ENCODE results near the gene DPYD.
"Not testable (repeated sequence)": the region's sequence is repeated elsewhere in the genome, so short reads cannot be mapped to it uniquely, and the experiment has no call there.

The DPYD gene

DNA sequence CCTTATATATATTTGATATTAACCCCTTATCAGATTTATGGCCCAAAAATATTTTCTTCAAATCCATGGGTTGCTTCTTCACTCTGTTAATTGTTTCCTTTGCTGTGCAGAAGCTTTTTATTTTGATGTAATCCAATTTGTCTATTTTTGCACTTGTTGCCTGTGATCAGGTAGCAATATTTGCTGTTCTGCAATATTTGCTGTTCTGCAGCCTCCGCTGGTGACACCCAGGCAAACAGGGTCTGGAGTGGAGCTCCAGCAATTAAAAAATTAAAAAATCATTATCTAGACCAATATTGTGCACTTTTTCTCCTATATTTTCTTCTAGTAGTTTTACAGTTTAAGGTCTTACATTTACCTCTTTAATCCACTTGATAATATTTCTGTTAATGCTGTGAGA lies 564.5 kb downstream of the DPYD start:
- Histone ChIP-seq H3K9me3 (ENCODE audit: control insufficient read depth, low read length) (no peaks in the 10 kb centered on the region), H3K4me1 (ENCODE audit: control insufficient read depth, insufficient read depth, low read length, poor library complexity, severe bottlenecking) (no peaks in the 10 kb centered on the region)
- no peak for DNase-seq

DNA sequence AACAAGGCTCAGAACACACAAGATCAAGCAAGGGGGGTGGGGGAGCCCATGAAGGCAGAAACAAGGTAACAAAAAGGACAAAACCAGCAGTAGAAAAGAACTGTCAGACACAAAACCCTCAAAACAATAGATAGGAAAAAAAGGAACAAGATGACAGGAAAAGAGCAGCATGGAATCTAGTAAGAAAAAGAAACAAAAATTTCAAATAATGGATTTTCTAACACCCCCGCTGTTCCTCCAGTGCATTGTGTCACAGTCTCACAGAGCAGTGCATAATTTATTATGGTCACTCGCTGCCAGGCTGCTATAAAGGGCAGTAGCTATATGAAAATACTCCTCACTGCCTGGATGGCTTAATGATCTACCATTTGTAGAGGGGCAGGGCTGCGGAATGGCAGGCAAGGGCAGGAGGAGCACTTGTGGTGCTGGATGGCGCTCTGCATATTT lies 567.9 kb downstream of the DPYD start:
- no peak overlapping the region for H3K4me3 ChIP-seq (ENCODE audit: insufficient read depth, low read depth, low read length, poor library complexity, severe bottlenecking)
- H3K9me3 ChIP-seq (ENCODE audit: control insufficient read depth, low read length) = no peaks in the 10 kb centered on the region
- H3K27me3 ChIP-seq (replicated peaks; ENCODE audit: control insufficient read depth, insufficient read depth, low read length, poor library complexity, severe bottlenecking) = no peaks in the 10 kb centered on the region
- H3K36me3 ChIP-seq (ENCODE audit: control insufficient read depth, insufficient read depth, low read length) = no peaks in the 10 kb centered on the region
- H3K4me1 ChIP-seq (ENCODE audit: control insufficient read depth, insufficient read depth, low read length, poor library complexity, severe bottlenecking) = no peaks in the 10 kb centered on the region
- no peak for DNase-seq
- H3K27ac ChIP-seq (ENCODE audit: insufficient read depth, low read length, poor library complexity, severe bottlenecking) = no peak overlapping the region

More for the DNA sequence above, 564.5 kb downstream of the DPYD start:
- H3K4me3 ChIP-seq (ENCODE audit: insufficient read depth, low read depth, low read length, poor library complexity, severe bottlenecking) = no peak overlapping the region
- H3K27me3 ChIP-seq (replicated peaks; ENCODE audit: control insufficient read depth, insufficient read depth, low read length, poor library complexity, severe bottlenecking) = no peaks in the 10 kb centered on the region
- no peak overlapping the region for H3K27ac ChIP-seq (ENCODE audit: insufficient read depth, low read length, poor library complexity, severe bottlenecking)
- H3K36me3 ChIP-seq (ENCODE audit: control insufficient read depth, insufficient read depth, low read length) = no peaks in the 10 kb centered on the region

DNA sequence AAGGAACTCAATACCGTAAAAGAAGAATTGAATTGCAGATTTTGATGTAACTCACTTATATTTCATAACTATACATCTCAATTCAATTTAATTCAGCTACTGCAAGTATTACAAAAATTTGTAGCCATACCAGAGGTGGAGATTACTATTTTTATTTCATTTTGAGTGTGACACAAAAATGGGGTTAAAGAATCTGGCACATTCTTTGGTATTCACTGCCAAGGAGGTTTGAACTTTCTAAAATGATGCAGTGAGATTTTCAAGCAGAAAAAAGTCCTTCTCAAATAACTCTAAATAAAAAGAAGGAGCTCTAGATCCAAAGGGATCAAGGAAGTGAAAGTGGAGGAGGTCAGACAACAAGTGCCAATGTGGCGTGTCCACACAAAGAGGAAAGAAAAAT lies 569.0 kb downstream of the DPYD start:
- no peak for DNase-seq
- Histone ChIP-seq H3K27ac (ENCODE audit: insufficient read depth, low read length, poor library complexity, severe bottlenecking) (no peak overlapping the region), H3K27me3 (replicated peaks; ENCODE audit: control insufficient read depth, insufficient read depth, low read length, poor library complexity, severe bottlenecking) (no peaks in the 10 kb centered on the region)

DNA sequence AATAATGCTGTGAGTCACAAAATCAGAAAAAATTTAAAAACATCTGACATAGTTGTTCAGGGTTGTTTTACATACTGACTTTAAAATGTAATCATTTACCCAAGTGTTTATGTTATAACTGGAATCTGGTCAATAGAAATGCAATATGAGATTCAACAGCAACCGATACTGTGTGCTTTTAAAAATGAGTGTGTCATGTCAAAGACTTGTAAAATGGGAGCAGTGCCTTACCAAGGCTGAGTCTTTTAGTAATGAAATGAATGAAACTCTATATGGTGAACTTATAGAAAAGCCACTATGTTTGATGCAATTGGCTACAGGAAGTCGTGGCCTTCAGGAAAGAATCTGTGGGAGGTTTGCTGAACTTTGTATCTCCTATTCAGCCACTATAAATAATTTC lies 570.2 kb downstream of the DPYD start:
- Histone ChIP-seq H3K4me1 (ENCODE audit: control insufficient read depth, insufficient read depth, low read length, poor library complexity, severe bottlenecking) (no peaks in the 10 kb centered on the region), H3K36me3 (ENCODE audit: control insufficient read depth, insufficient read depth, low read length) (no peaks in the 10 kb centered on the region), H3K4me3 (ENCODE audit: insufficient read depth, low read depth, low read length, poor library complexity, severe bottlenecking) (no peak overlapping the region), H3K27me3 (replicated peaks; ENCODE audit: control insufficient read depth, insufficient read depth, low read length, poor library complexity, severe bottlenecking) (no peaks in the 10 kb centered on the region), H3K27ac (ENCODE audit: insufficient read depth, low read length, poor library complexity, severe bottlenecking) (no peak overlapping the region), H3K9me3 (ENCODE audit: control insufficient read depth, low read length) (no peaks in the 10 kb centered on the region)
- DNase-seq = no peak

More for the DNA sequence above, 569.0 kb downstream of the DPYD start:
- Histone ChIP-seq H3K4me1 (ENCODE audit: control insufficient read depth, insufficient read depth, low read length, poor library complexity, severe bottlenecking) (no peaks in the 10 kb centered on the region), H3K36me3 (ENCODE audit: control insufficient read depth, insufficient read depth, low read length) (no peaks in the 10 kb centered on the region), H3K9me3 (ENCODE audit: control insufficient read depth, low read length) (no peaks in the 10 kb centered on the region), H3K4me3 (ENCODE audit: insufficient read depth, low read depth, low read length, poor library complexity, severe bottlenecking) (no peak overlapping the region)

DNA sequence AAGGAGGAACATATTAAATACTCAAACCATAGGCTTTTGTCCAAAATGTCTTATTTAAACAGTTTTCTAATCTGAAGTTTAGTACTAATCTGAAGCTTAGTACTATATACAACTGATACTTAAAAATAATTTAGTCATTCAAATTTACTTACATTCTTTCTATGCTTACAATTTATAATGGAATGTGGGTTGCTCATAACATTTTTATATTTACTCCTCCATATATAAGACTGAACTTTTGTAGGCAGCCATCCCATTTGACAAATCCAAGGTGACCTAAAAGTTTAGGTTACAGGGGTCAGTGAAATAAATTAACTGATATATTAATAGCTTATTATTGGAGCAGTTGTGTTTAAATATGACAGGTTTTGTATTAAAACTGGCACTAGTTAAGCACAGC lies 570.6 kb downstream of the DPYD start:
- no peak overlapping the region for H3K4me3 ChIP-seq (ENCODE audit: insufficient read depth, low read depth, low read length, poor library complexity, severe bottlenecking)
- no peaks in the 10 kb centered on the region for H3K4me1 ChIP-seq (ENCODE audit: control insufficient read depth, insufficient read depth, low read length, poor library complexity, severe bottlenecking)
- H3K36me3 ChIP-seq (ENCODE audit: control insufficient read depth, insufficient read depth, low read length) = no peaks in the 10 kb centered on the region
- no peaks in the 10 kb centered on the region for H3K27me3 ChIP-seq (replicated peaks; ENCODE audit: control insufficient read depth, insufficient read depth, low read length, poor library complexity, severe bottlenecking)
- no peak for DNase-seq
- no peak overlapping the region for H3K27ac ChIP-seq (ENCODE audit: insufficient read depth, low read length, poor library complexity, severe bottlenecking)
- H3K9me3 ChIP-seq (ENCODE audit: control insufficient read depth, low read length) = no peaks in the 10 kb centered on the region

DNA sequence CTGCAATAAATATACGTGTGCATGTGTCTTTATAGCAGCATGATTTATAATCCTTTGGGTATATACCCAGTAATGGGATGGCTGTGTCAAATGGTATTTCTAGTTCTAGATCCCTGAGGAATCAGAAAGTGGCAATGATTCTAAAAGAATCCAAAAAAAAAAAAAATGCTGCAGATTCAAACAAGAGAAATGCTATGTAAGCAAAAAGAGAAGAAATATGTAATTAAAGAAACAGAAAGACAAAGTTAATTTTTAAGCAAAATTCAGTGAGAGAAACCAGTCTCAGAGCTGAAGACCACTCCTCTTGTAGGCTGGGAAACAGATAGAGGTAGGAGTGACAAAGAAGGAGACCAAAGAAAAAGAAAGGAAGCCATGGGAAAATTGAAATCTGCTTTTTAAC lies 571.0 kb downstream of the DPYD start:
- not testable (repeated sequence) for DNase-seq; H3K36me3 ChIP-seq (ENCODE audit: control insufficient read depth, insufficient read depth, low read length); H3K4me1 ChIP-seq (ENCODE audit: control insufficient read depth, insufficient read depth, low read length, poor library complexity, severe bottlenecking); H3K4me3 ChIP-seq (ENCODE audit: insufficient read depth, low read depth, low read length, poor library complexity, severe bottlenecking); H3K27ac ChIP-seq (ENCODE audit: insufficient read depth, low read length, poor library complexity, severe bottlenecking); H3K9me3 ChIP-seq (ENCODE audit: control insufficient read depth, low read length); H3K27me3 ChIP-seq (replicated peaks; ENCODE audit: control insufficient read depth, insufficient read depth, low read length, poor library complexity, severe bottlenecking)

DNA sequence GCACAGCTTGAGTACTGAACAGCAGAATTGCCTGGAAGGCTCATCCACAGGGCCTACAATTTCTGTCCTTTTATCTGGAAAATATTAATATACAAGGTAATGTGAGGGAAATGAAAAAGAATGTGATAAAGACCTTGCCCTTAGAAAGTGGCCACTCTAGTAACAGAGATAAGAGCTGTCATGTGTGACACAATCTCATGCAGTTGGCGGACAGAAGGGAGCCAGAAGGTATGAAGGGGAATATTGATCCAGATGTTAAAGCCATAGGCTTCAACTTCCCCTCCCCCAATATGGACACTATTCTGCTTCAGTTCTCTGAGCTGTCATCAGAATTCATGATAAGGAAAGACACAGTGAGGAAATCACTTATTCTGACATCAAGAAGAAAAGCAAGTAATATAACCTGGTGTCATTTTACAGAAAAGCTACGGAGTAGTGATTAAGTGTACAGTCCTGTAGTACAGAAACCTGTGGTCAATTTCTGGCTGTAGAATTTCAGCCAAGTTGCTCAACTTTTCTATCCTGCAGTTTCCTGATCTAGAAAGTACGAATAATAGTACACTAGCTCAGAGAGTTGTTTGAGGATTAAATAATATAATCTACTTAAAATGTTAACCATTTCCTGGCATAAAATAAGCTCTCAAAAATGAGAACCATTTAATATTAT lies 572.1 kb downstream of the DPYD start:
- H3K4me1 ChIP-seq (ENCODE audit: control insufficient read depth, insufficient read depth, low read length, poor library complexity, severe bottlenecking) = no peaks in the 10 kb centered on the region
- no peaks in the 10 kb centered on the region for H3K27me3 ChIP-seq (replicated peaks; ENCODE audit: control insufficient read depth, insufficient read depth, low read length, poor library complexity, severe bottlenecking)
- no peaks in the 10 kb centered on the region for H3K9me3 ChIP-seq (ENCODE audit: control insufficient read depth, low read length)
- no peak overlapping the region for H3K27ac ChIP-seq (ENCODE audit: insufficient read depth, low read length, poor library complexity, severe bottlenecking)
- H3K4me3 ChIP-seq (ENCODE audit: insufficient read depth, low read depth, low read length, poor library complexity, severe bottlenecking) = no peak overlapping the region
- H3K36me3 ChIP-seq (ENCODE audit: control insufficient read depth, insufficient read depth, low read length) = no peaks in the 10 kb centered on the region
- no peak for DNase-seq

DNA sequence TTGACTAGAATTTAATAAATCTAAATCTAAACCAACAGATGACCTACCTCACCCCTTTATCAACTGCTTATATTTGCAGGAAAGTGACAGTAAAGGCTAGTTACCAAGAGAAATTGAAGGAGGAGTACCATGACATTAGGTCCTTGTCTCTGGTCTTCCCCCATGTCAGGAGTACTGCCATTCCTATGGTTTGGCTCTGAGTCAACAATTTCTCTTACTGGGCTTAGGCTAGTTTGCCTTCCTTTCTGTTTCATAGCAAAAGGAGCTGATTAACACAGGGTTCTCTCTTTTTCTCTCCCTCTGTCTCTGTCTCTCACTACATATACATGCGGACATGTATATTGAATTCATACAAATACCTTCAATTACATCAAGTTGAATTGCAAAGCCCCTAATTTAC lies 579.9 kb downstream of the DPYD start:
- H3K9me3 ChIP-seq (ENCODE audit: control insufficient read depth, low read length) = no peaks in the 10 kb centered on the region
- H3K4me3 ChIP-seq (ENCODE audit: insufficient read depth, low read depth, low read length, poor library complexity, severe bottlenecking) = no peak overlapping the region
- H3K36me3 ChIP-seq (ENCODE audit: control insufficient read depth, insufficient read depth, low read length) = no peaks in the 10 kb centered on the region
- DNase-seq = no peak
- H3K27ac ChIP-seq (ENCODE audit: insufficient read depth, low read length, poor library complexity, severe bottlenecking) = no peak overlapping the region
- H3K27me3 ChIP-seq (replicated peaks; ENCODE audit: control insufficient read depth, insufficient read depth, low read length, poor library complexity, severe bottlenecking) = no peaks in the 10 kb centered on the region
- no peaks in the 10 kb centered on the region for H3K4me1 ChIP-seq (ENCODE audit: control insufficient read depth, insufficient read depth, low read length, poor library complexity, severe bottlenecking)

DNA sequence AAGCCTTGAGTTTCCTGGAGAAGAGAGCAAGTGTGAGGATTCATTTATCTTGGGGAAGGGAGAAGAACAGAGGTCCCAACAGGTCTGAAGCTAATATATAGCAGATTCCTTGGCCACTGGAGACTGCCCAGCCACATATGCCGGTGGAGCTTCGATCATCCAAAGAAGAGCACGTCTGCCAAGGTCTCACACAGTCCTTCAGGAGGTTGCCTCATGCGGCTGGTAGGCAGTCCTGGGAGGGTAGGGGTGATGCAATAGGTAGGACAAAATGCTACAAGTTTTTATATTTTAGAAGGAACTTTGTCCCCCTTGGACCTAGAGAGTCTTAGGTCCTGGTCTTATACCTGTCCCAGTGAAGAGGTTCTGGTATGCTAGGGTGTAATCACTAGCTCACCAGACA lies 582.5 kb downstream of the DPYD start:
- Histone ChIP-seq H3K36me3 (ENCODE audit: control insufficient read depth, insufficient read depth, low read length) (no peaks in the 10 kb centered on the region), H3K4me3 (ENCODE audit: insufficient read depth, low read depth, low read length, poor library complexity, severe bottlenecking) (no peak overlapping the region), H3K27ac (ENCODE audit: insufficient read depth, low read length, poor library complexity, severe bottlenecking) (no peak overlapping the region), H3K9me3 (ENCODE audit: control insufficient read depth, low read length) (no peaks in the 10 kb centered on the region), H3K27me3 (replicated peaks; ENCODE audit: control insufficient read depth, insufficient read depth, low read length, poor library complexity, severe bottlenecking) (no peaks in the 10 kb centered on the region), H3K4me1 (ENCODE audit: control insufficient read depth, insufficient read depth, low read length, poor library complexity, severe bottlenecking) (no peaks in the 10 kb centered on the region)
- no peak for DNase-seq

DNA sequence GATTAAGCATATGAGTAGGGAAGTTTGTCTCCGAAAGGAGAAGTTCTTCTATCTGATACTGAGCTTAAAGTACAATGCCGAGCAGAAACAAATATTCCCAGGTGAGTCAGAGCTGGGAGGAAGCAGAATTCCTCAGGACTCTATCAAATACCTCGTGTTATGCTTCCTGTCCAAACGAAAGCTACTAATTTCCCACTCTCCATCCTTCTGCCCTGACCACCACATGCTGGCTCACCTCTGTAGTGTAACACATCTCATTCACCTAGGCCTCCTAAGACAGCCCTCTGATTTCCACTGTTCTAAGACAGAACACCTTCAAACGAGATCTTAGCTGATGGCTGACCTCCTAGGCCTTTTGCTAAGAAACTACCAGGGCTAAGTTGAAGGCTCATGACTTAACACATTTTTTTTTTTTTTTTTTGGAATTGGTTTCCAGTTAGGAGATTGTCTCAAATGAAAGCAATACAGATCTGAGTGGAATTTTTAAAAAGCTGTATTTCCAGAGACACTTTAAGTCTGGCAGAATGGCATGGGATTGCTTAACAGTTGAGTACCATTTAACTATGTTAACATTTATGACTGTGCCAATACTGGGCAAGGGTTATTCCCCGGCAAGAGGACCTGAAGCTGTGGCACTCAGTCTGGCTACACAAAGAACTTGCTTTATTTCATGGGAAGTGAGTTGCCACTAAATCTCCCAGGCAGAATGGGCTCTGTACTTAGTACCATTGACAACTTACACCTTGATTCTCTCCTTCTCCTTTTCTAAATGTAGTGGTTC lies 583.4 kb downstream of the DPYD start:
- Histone ChIP-seq H3K27ac (ENCODE audit: insufficient read depth, low read length, poor library complexity, severe bottlenecking) (no peak overlapping the region), H3K36me3 (ENCODE audit: control insufficient read depth, insufficient read depth, low read length) (no peaks in the 10 kb centered on the region), H3K9me3 (ENCODE audit: control insufficient read depth, low read length) (no peaks in the 10 kb centered on the region), H3K4me3 (ENCODE audit: insufficient read depth, low read depth, low read length, poor library complexity, severe bottlenecking) (no peak overlapping the region), H3K4me1 (ENCODE audit: control insufficient read depth, insufficient read depth, low read length, poor library complexity, severe bottlenecking) (no peaks in the 10 kb centered on the region), H3K27me3 (replicated peaks; ENCODE audit: control insufficient read depth, insufficient read depth, low read length, poor library complexity, severe bottlenecking) (no peaks in the 10 kb centered on the region)
- DNase-seq = no peak
